ENCODE results near the gene PNKD. TPM values are rescaled to one million over a fixed set of nuclear protein-coding genes. Genes with fewer than 3 reads are reported as not detected.

The PNKD gene
- total and polyA plus RNA-seq, 4 donors = 45.7 to 101 (median 84.4) TPM

DNA sequence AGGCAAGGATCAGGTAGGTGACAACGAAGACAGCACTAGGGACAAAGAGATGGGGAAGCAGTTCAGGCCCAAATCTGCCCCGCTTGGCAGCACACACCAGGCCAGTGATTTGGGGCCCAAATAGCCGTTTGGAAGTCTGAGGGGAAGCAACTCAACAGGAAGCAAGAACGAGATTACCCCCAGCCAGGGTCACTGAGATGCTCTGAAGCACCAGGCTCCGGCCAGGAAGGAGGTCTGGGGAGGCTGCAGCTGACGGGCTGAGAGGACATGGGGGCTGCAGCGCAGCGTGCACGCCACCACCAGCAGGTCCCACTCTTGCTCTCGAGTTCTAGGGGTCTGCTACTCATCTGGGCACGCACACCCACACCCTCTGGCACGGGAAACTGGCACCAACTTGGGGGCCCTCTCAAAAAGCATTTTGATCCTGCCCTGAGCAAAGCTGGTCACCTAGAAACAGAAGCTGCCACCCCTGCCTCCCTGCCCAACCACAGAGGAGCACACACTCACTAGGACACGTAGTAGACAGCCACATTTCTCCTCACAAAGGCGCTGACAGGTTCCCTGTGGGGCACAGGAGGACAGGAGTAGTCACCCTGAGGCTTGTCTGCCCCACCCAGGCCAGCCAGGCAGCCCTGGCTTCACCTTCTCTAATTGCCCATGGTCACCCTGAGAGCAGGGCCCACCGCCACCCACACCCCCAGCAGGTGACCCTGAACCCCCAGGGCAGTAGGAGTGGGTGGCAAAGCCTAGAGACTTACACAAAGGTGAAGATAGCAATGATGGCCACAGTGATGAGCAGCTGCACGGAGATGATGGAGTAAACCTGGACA, 8.4 kb downstream of the PNKD start:
- Histone ChIP-seq H3K9me3 (ENCODE audit: control insufficient read depth, insufficient read depth, low read length) (no peaks in the 10 kb centered on the region), H3K27ac (ENCODE audit: low read depth, low read length) (no peak overlapping the region), H3K27me3 (ENCODE audit: control insufficient read depth, insufficient read depth, low read length) (no peaks in the 10 kb centered on the region), H3K36me3 (ENCODE audit: control insufficient read depth, insufficient read depth, low read length) (peaks cover 88% of the 10 kb centered on the region), H3K4me1 (ENCODE audit: control insufficient read depth, insufficient read depth, low read length) (peaks cover 26% of the 10 kb centered on the region), H3K4me3 (ENCODE audit: low read depth, low read length) (no peak overlapping the region)
- 86% methylated on average over 15 of the region's 16 CpGs for WGBS (ENCODE audit: insufficient coverage)
- no peak for DNase-seq (ENCODE audit: low read depth in 4 of 6, low spot score in 6 of 6)

DNA sequence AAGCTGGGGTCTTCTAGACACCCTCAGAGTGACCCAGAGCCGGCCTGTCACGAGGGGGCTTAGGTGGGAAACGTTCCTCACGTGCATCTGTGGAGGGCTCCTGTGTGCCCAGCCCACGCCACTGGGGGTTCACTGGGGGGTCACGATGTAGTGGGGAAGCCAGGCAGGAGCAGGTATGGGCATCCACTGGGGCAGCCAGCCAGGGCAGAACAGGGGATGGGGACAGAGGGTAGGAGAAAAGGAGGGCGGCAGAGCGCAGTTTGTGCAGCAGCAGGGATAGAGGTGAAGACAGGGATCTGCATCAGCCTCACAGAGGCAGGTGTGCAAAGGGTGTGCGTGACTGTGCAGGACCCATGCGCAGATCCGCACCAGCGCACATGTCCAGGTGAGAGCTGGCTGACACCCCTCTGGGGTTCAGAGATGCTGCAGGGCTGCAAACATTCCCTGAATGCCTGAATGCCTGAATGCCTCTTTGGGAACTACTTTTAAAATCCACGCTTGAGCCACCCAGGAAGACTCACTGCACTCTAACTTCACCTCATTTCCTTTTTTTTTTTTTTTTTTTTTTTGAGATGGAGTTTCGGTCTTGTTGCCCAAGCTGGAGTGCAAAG, 10.0 kb downstream of the PNKD start:
- no peak for DNase-seq (ENCODE audit: low read depth in 4 of 6, low spot score in 6 of 6)
- Histone ChIP-seq H3K27ac (ENCODE audit: low read depth, low read length) (no peak overlapping the region), H3K4me3 (ENCODE audit: low read depth, low read length) (no peak overlapping the region), H3K4me1 (ENCODE audit: control insufficient read depth, insufficient read depth, low read length) (peaks cover 38% of the 10 kb centered on the region), H3K9me3 (ENCODE audit: control insufficient read depth, insufficient read depth, low read length) (no peaks in the 10 kb centered on the region), H3K27me3 (ENCODE audit: control insufficient read depth, insufficient read depth, low read length) (no peaks in the 10 kb centered on the region), H3K36me3 (ENCODE audit: control insufficient read depth, insufficient read depth, low read length) (peaks cover 77% of the 10 kb centered on the region)
- 93% methylated on average over 13 of the region's 14 CpGs for WGBS (ENCODE audit: insufficient coverage)

DNA sequence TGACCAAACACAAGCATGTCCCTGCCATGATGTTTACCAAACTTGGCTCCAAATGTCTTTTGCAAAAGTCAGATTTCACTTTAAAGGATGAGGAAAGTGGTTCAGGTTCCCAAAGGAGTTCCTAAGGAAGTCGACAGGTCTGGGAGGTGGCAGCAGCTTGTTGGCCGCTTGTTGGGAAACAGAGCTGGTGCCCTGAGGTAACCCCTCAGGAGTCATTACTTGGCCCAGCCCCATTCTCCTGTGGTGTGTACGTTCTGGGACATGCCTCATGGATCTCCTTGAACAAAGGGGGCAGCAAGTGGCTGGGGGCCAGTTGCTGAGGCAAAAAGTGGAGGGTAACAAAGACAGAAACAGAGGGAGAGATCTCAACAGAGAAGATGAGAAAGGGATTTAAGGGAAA, 11.1 kb downstream of the PNKD start:
- no peak overlapping the region for H3K27ac ChIP-seq (ENCODE audit: low read depth, low read length)
- 73% methylated on average over 3 of the region's 3 CpGs for WGBS (ENCODE audit: insufficient coverage)
- H3K36me3 ChIP-seq (ENCODE audit: control insufficient read depth, insufficient read depth, low read length) = peaks cover 66% of the 10 kb centered on the region
- H3K9me3 ChIP-seq (ENCODE audit: control insufficient read depth, insufficient read depth, low read length) = no peaks in the 10 kb centered on the region
- H3K4me3 ChIP-seq (ENCODE audit: low read depth, low read length) = no peak overlapping the region
- peaks cover 49% of the 10 kb centered on the region for H3K4me1 ChIP-seq (ENCODE audit: control insufficient read depth, insufficient read depth, low read length)
- H3K27me3 ChIP-seq (ENCODE audit: control insufficient read depth, insufficient read depth, low read length) = no peaks in the 10 kb centered on the region
- no peak for DNase-seq (ENCODE audit: low read depth in 4 of 6, low spot score in 6 of 6)

DNA sequence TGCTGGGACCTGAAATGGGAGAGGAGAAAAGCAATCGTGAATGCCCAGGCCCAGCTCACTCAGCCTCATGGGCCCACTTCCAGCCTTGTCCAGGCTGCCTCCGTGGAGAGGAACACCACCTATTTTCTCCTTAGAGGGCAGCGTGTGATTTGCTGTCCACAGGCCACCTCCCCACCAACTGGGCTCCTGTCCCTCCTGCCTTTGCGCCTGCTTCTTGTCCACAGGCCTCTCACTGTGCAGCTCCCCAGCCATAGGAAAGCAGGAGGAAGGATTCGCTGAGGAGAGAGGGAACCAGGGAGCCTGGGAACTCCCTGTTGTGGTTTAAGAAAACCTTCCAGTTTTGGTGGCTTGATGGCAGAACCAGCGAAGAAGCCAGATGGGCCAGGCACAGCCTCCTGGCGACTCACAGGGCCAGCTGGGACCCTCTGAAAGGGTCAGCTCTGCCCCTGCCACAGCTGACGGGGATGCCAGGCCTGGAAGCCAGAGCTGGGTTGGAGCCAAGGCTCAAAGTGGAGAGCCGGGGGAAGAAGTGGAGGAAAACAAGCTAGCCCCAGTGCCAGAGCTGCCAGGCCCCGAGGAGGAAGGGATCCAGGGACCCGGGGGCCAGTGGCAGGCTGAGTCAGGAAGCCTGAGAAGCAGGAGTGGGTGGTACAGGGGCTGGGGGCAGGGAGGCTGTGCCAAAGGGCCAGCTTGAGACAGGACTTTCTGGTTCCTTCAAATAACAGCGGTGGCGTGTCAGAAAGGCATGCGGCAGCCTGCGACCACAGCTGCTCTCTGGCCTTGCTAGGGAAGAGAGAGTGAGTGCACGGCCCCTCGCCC, 12.1 kb downstream of the PNKD start:
- 41% methylated on average over 8 of the region's 17 CpGs for whole genome bisulfite sequencing (ENCODE audit: insufficient coverage)
- peaks cover 58% of the 10 kb centered on the region for H3K4me1 ChIP-seq (ENCODE audit: control insufficient read depth, insufficient read depth, low read length)
- peak in 1 of 6 donors; percentile 80 for DNase-seq (ENCODE audit: low read depth in 4 of 6, low spot score in 6 of 6)
- H3K36me3 ChIP-seq (ENCODE audit: control insufficient read depth, insufficient read depth, low read length) = peaks cover 56% of the 10 kb centered on the region
- no peak overlapping the region for H3K4me3 ChIP-seq (ENCODE audit: low read depth, low read length)
- H3K27me3 ChIP-seq (ENCODE audit: control insufficient read depth, insufficient read depth, low read length) = no peaks in the 10 kb centered on the region
- H3K27ac ChIP-seq (ENCODE audit: low read depth, low read length) = peak overlapping the region; percentile 69
- no peaks in the 10 kb centered on the region for H3K9me3 ChIP-seq (ENCODE audit: control insufficient read depth, insufficient read depth, low read length)

DNA sequence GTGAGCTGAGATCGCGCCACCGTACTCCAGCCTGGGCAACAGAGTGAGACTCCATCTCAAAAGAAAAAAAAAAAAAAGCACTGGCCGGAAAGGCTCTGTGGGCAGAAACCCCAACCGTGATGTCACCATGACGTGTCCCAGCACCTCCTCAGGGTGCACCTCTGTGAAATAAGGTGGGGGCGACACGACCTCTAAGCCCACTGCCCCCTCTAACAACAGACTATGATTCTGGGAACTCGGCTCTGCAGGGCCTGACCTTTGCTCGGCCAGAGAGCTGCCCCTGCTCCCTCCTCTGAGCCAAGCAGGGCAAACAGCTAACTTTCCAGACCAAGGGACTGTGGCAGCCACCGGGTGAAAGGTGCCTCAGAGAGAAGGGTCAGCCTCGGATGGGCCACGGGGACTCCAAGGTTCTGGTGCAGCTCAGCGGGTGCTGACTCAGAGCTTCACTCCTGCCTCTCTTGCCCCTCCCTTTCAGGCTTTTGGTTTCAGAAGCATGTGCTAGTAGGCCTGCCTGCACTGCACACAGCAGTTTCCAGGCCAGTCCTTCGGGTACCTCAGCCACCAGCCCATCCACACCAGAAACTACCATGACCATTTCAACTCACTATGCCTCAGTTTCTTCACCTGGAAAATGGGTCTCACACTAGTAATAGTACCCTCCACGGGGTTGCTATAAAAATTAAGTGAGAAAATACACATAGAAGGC, 13.9 kb downstream of the PNKD start:
- no peak for DNase-seq (ENCODE audit: low read depth in 4 of 6, low spot score in 6 of 6)
- H3K4me1 ChIP-seq (ENCODE audit: control insufficient read depth, insufficient read depth, low read length) = peaks cover 62% of the 10 kb centered on the region

DNA sequence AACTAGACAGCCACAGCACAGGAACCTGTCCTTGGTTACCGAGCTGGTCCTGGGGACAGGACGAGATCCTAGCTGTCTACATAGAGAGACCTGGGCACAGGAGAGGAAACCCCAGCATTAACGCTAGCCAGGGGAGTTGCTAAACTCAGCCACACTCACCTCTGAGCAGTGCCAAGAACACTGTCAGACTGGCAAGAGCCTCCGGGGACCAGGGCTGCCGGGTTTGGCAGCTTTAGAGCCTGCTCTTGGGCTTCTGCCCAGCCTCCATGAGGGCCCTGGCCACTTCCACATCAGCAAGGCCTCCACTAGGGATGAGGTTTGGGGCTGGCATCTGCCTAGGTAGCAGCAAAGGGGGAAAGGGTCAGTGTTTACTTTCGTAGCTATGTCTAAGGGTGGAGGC, 15.3 kb downstream of the PNKD start:
- Histone ChIP-seq H3K27me3 (ENCODE audit: control insufficient read depth, insufficient read depth, low read length) (no peaks in the 10 kb centered on the region), H3K36me3 (ENCODE audit: control insufficient read depth, insufficient read depth, low read length) (peaks cover 24% of the 10 kb centered on the region), H3K27ac (ENCODE audit: low read depth, low read length) (peak overlapping the region; percentile 94), H3K4me3 (ENCODE audit: low read depth, low read length) (no peak overlapping the region), H3K9me3 (ENCODE audit: control insufficient read depth, insufficient read depth, low read length) (no peaks in the 10 kb centered on the region), H3K4me1 (ENCODE audit: control insufficient read depth, insufficient read depth, low read length) (peaks cover 70% of the 10 kb centered on the region)
- DNase-seq (ENCODE audit: low read depth in 4 of 6, low spot score in 6 of 6) = peak in 3 of 6 donors; percentile 37 to 86 (median 47)
- 47% methylated on average over 6 of the region's 6 CpGs for WGBS (ENCODE audit: insufficient coverage)

More for the DNA sequence above, 13.9 kb downstream of the PNKD start:
- Histone ChIP-seq H3K27me3 (ENCODE audit: control insufficient read depth, insufficient read depth, low read length) (no peaks in the 10 kb centered on the region), H3K9me3 (ENCODE audit: control insufficient read depth, insufficient read depth, low read length) (no peaks in the 10 kb centered on the region), H3K27ac (ENCODE audit: low read depth, low read length) (no peak overlapping the region), H3K4me3 (ENCODE audit: low read depth, low read length) (no peak overlapping the region), H3K36me3 (ENCODE audit: control insufficient read depth, insufficient read depth, low read length) (peaks cover 38% of the 10 kb centered on the region)
- 78% methylated on average over 11 of the region's 16 CpGs for WGBS (ENCODE audit: insufficient coverage)

DNA sequence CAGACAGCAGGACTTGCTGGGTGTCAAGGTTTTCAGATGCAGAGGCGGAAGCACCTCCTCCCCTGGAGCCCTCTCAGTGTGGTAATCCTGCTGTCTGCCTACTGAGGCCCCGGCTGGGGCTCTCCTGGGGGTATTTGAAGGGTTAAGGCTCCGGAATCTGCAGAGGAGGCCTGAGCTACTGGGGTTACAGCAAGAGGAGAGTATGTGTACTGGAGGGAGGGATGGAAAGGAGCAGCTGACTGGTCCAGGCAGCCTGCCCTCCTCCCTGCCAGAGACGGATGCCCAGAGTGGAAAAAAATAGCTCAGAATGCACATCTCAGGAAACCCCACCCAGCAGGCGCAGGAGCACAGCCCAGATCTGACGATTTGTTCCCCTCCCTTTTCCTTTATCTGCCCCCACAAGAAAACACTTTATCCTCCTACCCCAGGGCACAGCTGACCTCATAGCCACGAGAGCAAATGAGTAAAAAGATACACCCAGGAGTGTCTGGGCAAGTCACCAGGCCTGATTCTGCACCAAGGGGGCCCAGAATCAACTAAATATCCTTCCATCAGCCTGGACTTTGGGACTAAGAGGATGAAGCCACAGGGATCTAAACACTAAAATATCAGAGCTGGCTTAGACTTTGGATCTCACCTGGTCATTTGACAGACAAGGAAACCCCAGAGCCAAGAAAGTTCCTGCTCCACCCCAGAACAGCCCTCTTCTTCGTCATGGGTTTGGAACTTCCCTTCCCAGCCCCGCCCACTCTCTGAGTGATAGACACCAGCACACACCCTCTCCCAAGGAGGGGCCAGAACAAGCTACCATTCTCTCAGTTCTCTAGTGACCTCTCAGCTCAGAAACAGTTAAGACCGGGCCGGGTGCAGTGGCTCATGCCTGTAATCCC, 16.5 kb downstream of the PNKD start:
- Histone ChIP-seq H3K27me3 (ENCODE audit: control insufficient read depth, insufficient read depth, low read length) (no peaks in the 10 kb centered on the region), H3K9me3 (ENCODE audit: control insufficient read depth, insufficient read depth, low read length) (no peaks in the 10 kb centered on the region), H3K36me3 (ENCODE audit: control insufficient read depth, insufficient read depth, low read length) (peaks cover 21% of the 10 kb centered on the region), H3K4me1 (ENCODE audit: control insufficient read depth, insufficient read depth, low read length) (peaks cover 74% of the 10 kb centered on the region), H3K4me3 (ENCODE audit: low read depth, low read length) (peak overlapping the region; percentile 36), H3K27ac (ENCODE audit: low read depth, low read length) (peak overlapping the region; percentile 94)
- 34% methylated on average over 9 of the region's 11 CpGs for WGBS (ENCODE audit: insufficient coverage)
- DNase-seq (ENCODE audit: low read depth in 4 of 6, low spot score in 6 of 6) = peak in 4 of 6 donors; percentile 46 to 92 (median 57)

DNA sequence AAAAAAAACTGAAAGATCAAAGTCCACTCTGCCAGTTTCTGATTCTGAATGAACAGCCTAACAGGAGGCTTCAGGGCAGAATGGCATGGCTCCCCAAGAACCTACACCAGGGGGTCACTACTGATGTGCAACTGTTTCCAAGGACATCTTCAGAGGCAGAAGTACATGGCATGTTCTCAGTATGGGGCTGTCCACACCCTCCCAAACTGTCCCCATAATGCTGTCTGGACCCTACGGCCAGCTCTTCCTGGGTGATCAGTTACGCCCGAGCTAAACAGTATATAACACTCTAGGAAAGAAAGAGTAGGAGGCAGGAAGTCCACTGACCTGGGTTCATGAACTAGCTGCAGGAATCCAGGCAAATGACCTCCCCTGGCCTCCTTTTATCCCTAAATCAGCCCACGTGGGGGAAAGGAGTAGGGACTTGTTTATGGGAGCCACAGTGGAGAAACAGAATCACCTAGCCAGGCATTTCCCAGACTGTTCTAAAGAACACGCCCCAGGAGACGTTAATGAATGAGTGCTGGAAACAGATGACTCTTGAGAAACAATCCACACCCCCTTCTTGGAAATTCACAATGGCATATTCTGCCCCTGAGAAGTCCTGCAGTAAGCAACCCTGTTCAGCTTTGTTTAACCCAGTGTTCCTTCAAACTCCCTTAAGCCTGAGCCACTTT, 19.5 kb downstream of the PNKD start:
- Histone ChIP-seq H3K9me3 (ENCODE audit: control insufficient read depth, insufficient read depth, low read length) (no peaks in the 10 kb centered on the region), H3K4me3 (ENCODE audit: low read depth, low read length) (no peak overlapping the region), H3K36me3 (ENCODE audit: control insufficient read depth, insufficient read depth, low read length) (no peaks in the 10 kb centered on the region), H3K27ac (ENCODE audit: low read depth, low read length) (peak overlapping the region; percentile 57), H3K27me3 (ENCODE audit: control insufficient read depth, insufficient read depth, low read length) (peaks cover 4% of the 10 kb centered on the region), H3K4me1 (ENCODE audit: control insufficient read depth, insufficient read depth, low read length) (peaks cover 51% of the 10 kb centered on the region)
- WGBS (ENCODE audit: insufficient coverage) = 18% methylated on average over 2 of the region's 6 CpGs
- peak in 1 of 6 donors; percentile 45 for DNase-seq (ENCODE audit: low read depth in 4 of 6, low spot score in 6 of 6)
